Astrocyte (in vitro differentiated cells and primary cell): ENCODE results near the gene SRSF2. TPM values are rescaled to one million over a fixed set of nuclear protein-coding genes. Genes with fewer than 3 reads are reported as not detected.

Source experiments
- DNase-seq: peaks from one replicate; pipeline ENCODE4 v3.0.0-alpha.2; 2010; ENCODE audit warnings: low read depth
- FAIRE-seq: peaks from 2 replicates; lab custom pipeline; 2011; peaks lifted over from hg19 to GRCh38; lab: Jason Lieb, UNC
- H2AFZ ChIP-seq: 2 replicates; pipeline ENCODE4 v1.6.0; 2012; ENCODE audit warnings: low read depth, low read length, inconsistent platforms
- H3K27ac ChIP-seq: 2 replicates; pipeline ENCODE4 v1.5.1; 2011; ENCODE audit warnings: low read depth, low read length, inconsistent platforms
- H3K27me3 ChIP-seq: 2 replicates; pipeline ENCODE4 v1.6.0; 2011; ENCODE audit warnings: low read length, inconsistent platforms; ENCODE audit not compliant: insufficient read depth
- H3K36me3 ChIP-seq: 2 replicates; pipeline ENCODE4 v1.5.1; 2011; ENCODE audit warnings: low read length, inconsistent platforms; ENCODE audit not compliant: insufficient read depth
- H3K4me1 ChIP-seq: 2 replicates; pipeline ENCODE4 v1.5.1; 2011; ENCODE audit warnings: low read length, inconsistent platforms; ENCODE audit not compliant: insufficient read depth
- H3K4me2 ChIP-seq: 2 replicates; pipeline ENCODE4 v1.6.0; 2012; ENCODE audit warnings: low read length, inconsistent platforms
- H3K4me3 ChIP-seq: 2 replicates; pipeline ENCODE4 v1.5.1; 2011; ENCODE audit warnings: low read depth, mild to moderate bottlenecking, low read length, inconsistent platforms; ENCODE audit not compliant: insufficient read depth
- H3K79me2 ChIP-seq: 2 replicates; pipeline ENCODE4 v1.6.0; 2012; ENCODE audit warnings: mild to moderate bottlenecking, low read length, inconsistent platforms; ENCODE audit not compliant: insufficient read depth
- H3K9ac ChIP-seq: 2 replicates; pipeline ENCODE4 v1.6.0; 2012; ENCODE audit warnings: mild to moderate bottlenecking, low read length, inconsistent platforms
- H3K9me3 ChIP-seq: 2 replicates; pipeline ENCODE4 v1.5.1; 2012; ENCODE audit warnings: low read depth, mild to moderate bottlenecking, low read length, inconsistent platforms; ENCODE audit not compliant: insufficient read depth
- H4K20me1 ChIP-seq: 2 replicates; pipeline ENCODE4 v1.6.0; 2012; ENCODE audit warnings: low read length, inconsistent platforms; ENCODE audit not compliant: insufficient read depth
- H3K27ac Mint-ChIP-seq: one replicate; pipeline ENCODE4 v1.8.0; 2021; ENCODE audit warnings: mild to moderate bottlenecking, mixed read lengths; ENCODE audit not compliant: unreplicated experiment
- H3K27me3 Mint-ChIP-seq: one replicate; pipeline ENCODE4 v1.8.0; 2021; ENCODE audit warnings: low read depth, mixed read lengths; ENCODE audit not compliant: unreplicated experiment
- H3K36me3 Mint-ChIP-seq: one replicate; pipeline ENCODE4 v1.8.0; 2021; ENCODE audit warnings: low read depth, mixed read lengths; ENCODE audit not compliant: unreplicated experiment
- H3K4me1 Mint-ChIP-seq: one replicate; pipeline ENCODE4 v1.8.0; 2021; ENCODE audit warnings: low read depth, mixed read lengths; ENCODE audit not compliant: unreplicated experiment
- H3K4me3 Mint-ChIP-seq: one replicate; pipeline ENCODE4 v1.8.0; 2021; ENCODE audit warnings: mild to moderate bottlenecking, moderate library complexity, mixed read lengths; ENCODE audit not compliant: unreplicated experiment
- H3K9me3 Mint-ChIP-seq: one replicate; pipeline ENCODE4 v1.8.0; 2021; ENCODE audit warnings: mild to moderate bottlenecking, mixed read lengths; ENCODE audit not compliant: unreplicated experiment
- EZH2 ChIP-seq: IDR thresholded peaks from 2 replicates; pipeline ENCODE4 v1.6.1; 2012; ENCODE audit warnings: mild to moderate bottlenecking, low read length, inconsistent platforms; ENCODE audit not compliant: insufficient read depth
- total RNA-seq: library from RNA; stranded (reverse); gene quantifications from 2 replicates; pipeline ENCODE4 v1.2.1, GENCODE V29; 2021
- TF ChIP-seq, protein P1 (sequence below): IDR thresholded peaks from 2 replicates; pipeline ENCODE4 v1.5.1; 2011; ENCODE audit warnings: low read depth, mild to moderate bottlenecking, inconsistent platforms, low read length, moderate library complexity; ENCODE audit not compliant: insufficient read depth

The SRSF2 gene
- total RNA-seq, 1 donor from 2014 or later, result 176 TPM

DNA sequence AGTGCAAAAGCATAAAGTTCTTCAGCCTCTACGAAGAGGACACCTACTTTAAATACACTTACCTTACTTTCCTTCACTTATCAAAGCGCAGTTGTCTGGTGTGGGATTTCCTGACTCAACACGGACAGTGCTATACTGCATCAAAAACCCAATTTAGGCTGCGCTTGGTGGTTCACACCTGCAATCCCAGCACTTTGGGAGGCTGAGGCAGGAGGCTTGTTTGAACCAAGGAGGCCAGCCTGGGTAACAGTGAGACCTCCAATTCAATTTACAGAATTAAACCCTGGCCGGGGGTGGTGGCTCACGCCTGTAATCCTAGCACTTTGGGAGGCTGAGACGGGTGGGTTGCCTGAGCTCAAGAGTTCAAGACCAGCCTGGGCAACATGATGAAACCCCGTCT is 14.9 kb downstream of the SRSF2 start:
- H4K20me1 ChIP-seq, result peaks cover 65% of the 10 kb centered on the region
- no peaks in the 10 kb centered on the region for H3K27me3 ChIP-seq
- H2AFZ ChIP-seq, result no peak overlapping the region
- no peaks in the 10 kb centered on the region for H3K9me3 ChIP-seq
- no peak for DNase-seq
- no peak for FAIRE-seq
- peaks cover 60% of the 10 kb centered on the region for H3K36me3 ChIP-seq
- Mint-ChIP-seq H3K4me1 (peaks cover 5% of the 10 kb centered on the region), H3K4me3 (no peak overlapping the region), H3K27ac (no peak overlapping the region), H3K9me3 (no peaks in the 10 kb centered on the region), H3K27me3 (no peaks in the 10 kb centered on the region), H3K36me3 (peaks cover 19% of the 10 kb centered on the region)
- no peak overlapping the region for H3K4me2 ChIP-seq
- H3K4me1 ChIP-seq, result peaks cover 14% of the 10 kb centered on the region
- H3K4me3 ChIP-seq, result no peak overlapping the region
- peaks cover 74% of the 10 kb centered on the region for H3K79me2 ChIP-seq
- no peak for TF ChIP-seq EZH2
- TF ChIP-seq, protein P1, sequence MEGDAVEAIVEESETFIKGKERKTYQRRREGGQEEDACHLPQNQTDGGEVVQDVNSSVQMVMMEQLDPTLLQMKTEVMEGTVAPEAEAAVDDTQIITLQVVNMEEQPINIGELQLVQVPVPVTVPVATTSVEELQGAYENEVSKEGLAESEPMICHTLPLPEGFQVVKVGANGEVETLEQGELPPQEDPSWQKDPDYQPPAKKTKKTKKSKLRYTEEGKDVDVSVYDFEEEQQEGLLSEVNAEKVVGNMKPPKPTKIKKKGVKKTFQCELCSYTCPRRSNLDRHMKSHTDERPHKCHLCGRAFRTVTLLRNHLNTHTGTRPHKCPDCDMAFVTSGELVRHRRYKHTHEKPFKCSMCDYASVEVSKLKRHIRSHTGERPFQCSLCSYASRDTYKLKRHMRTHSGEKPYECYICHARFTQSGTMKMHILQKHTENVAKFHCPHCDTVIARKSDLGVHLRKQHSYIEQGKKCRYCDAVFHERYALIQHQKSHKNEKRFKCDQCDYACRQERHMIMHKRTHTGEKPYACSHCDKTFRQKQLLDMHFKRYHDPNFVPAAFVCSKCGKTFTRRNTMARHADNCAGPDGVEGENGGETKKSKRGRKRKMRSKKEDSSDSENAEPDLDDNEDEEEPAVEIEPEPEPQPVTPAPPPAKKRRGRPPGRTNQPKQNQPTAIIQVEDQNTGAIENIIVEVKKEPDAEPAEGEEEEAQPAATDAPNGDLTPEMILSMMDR, result no peak
- H3K9ac ChIP-seq, result no peak overlapping the region
- no peak overlapping the region for H3K27ac ChIP-seq

DNA sequence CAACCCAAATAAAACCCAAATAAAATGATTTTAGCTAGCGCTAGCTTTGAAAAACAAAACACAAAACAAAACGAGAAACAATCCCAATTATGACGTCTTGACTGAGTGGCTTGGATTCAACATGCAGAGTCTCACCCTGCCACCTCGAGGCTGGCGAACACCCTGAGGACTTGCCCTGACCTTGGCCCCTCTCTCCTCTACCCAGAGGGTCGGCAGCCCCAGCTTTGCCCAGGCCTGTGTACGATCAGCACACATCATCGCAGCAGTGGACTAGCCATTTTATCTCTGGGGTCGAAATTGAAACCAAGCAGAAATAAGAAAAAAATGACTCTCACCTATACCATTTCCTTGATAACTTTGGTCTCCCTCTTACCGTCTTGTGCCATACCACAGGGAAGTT is 15.7 kb downstream of the SRSF2 start:
- no peak overlapping the region for H3K4me2 ChIP-seq
- H3K9me3 Mint-ChIP-seq, result no peaks in the 10 kb centered on the region
- H3K27me3 ChIP-seq, result no peaks in the 10 kb centered on the region
- DNase-seq, result no peak
- H3K4me1 ChIP-seq, result peaks cover 22% of the 10 kb centered on the region
- H3K36me3 Mint-ChIP-seq, result peaks cover 19% of the 10 kb centered on the region
- peaks cover 60% of the 10 kb centered on the region for H3K36me3 ChIP-seq
- peaks cover 66% of the 10 kb centered on the region for H4K20me1 ChIP-seq
- H3K27ac ChIP-seq, result no peak overlapping the region
- H3K4me1 Mint-ChIP-seq, result peaks cover 9% of the 10 kb centered on the region
- TF ChIP-seq, protein P1, result no peak
- no peak for TF ChIP-seq EZH2
- H3K9ac ChIP-seq, result no peak overlapping the region
- no peak overlapping the region for H3K4me3 ChIP-seq
- no peak for FAIRE-seq
- no peaks in the 10 kb centered on the region for H3K27me3 Mint-ChIP-seq
- H3K9me3 ChIP-seq, result no peaks in the 10 kb centered on the region
- H3K79me2 ChIP-seq, result peaks cover 67% of the 10 kb centered on the region
- no peak overlapping the region for H3K27ac Mint-ChIP-seq
- H2AFZ ChIP-seq, result no peak overlapping the region
- peak overlapping the region; percentile 46 for H3K4me3 Mint-ChIP-seq

DNA sequence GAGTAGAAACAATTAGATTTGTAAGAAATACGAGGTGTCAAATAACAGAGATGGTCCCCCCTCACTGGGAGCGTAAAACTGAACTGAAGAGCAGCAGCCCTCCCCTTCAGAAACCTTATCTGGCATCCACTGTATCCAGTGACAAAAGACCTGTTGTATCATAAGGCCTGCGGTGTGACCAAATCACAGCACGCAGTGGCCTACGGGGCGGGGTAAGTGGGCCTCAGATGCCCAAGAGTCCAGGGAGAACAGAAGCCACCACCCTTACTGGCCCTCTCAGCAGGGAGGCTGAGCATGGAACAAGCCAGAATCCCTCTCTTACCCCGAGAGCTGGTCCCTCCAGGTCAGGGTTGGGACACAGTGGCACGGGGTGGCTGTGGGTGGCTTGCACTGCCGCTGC is 16.2 kb downstream of the SRSF2 start:
- TF ChIP-seq, protein P1, result no peak
- TF ChIP-seq EZH2, result no peak
- Mint-ChIP-seq H3K27ac (no peak overlapping the region), H3K27me3 (no peaks in the 10 kb centered on the region), H3K36me3 (peaks cover 20% of the 10 kb centered on the region), H3K4me3 (no peak overlapping the region), H3K4me1 (peaks cover 15% of the 10 kb centered on the region), H3K9me3 (no peaks in the 10 kb centered on the region)
- H3K79me2 ChIP-seq, result peaks cover 62% of the 10 kb centered on the region
- H3K4me3 ChIP-seq, result no peak overlapping the region
- no peak overlapping the region for H3K4me2 ChIP-seq
- no peak overlapping the region for H3K27ac ChIP-seq
- no peak overlapping the region for H3K9ac ChIP-seq
- H3K9me3 ChIP-seq, result no peaks in the 10 kb centered on the region
- H3K36me3 ChIP-seq, result peaks cover 60% of the 10 kb centered on the region
- no peak for DNase-seq
- peaks cover 27% of the 10 kb centered on the region for H3K4me1 ChIP-seq
- no peak overlapping the region for H2AFZ ChIP-seq
- no peak for FAIRE-seq
- H3K27me3 ChIP-seq, result no peaks in the 10 kb centered on the region
- peaks cover 69% of the 10 kb centered on the region for H4K20me1 ChIP-seq
